Measurements from ENCODE around the gene HIVEP1.

Gene HIVEP1

DNA sequence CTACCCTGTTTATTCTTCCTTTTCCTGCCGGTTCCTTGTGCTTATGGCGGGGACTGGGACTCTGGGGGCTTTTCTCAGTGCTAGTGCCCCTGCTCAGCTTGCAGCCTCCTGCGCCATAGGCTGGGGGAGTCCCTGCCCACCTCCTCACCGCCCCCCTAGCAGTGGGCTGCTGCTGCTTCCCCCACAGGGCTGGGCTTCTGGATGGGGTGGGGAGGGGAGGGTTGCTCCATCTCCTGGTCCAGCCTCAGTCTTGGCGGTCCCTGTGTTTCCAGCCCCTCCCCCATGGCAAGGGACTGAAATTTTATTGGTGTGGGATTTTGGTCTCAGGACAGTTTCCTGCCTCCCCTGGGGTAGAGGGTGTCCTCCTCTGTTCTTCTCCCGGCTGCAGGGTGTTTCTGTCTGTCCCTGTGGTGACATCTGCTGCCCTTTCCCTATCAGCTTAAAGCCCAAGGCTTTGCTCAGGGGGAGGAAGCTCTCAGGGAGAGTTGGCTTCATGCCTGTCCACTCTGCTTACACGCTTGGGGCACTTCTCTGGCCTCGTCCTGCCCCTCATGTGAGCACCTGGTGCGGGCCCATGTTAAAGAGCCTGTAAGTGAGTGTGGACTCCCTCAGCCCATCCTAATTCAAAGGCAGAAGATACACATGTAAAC is 100.6 kb downstream of the HIVEP1 start:
- H3K27ac Mint-ChIP-seq: peak overlapping the region; percentile 46
- no peak overlapping the region for H3K4me3 Mint-ChIP-seq
- peaks cover 56% of the 10 kb centered on the region for H3K36me3 Mint-ChIP-seq (ENCODE audit: low read depth)

GRCh38 chr6:12113190-12113577 is 101.1 kb downstream of the HIVEP1 start:
- Mint-ChIP-seq H3K4me3 (no peak overlapping the region), H3K4me1 (peaks cover 57% of the 10 kb centered on the region), H3K9me3 (peaks cover 20% of the 10 kb centered on the region), H3K36me3 (ENCODE audit: low read depth) (peaks cover 53% of the 10 kb centered on the region), H3K27ac (peak overlapping the region; percentile 46), H3K27me3 (no peaks in the 10 kb centered on the region)
- peak; percentile 35 for DNase-seq
- peak; percentile 87 for ATAC-seq

More for the DNA sequence above, 100.6 kb downstream of the HIVEP1 start:
- no peaks in the 10 kb centered on the region for H3K27me3 Mint-ChIP-seq
- ATAC-seq (no peak), DNase-seq (no peak)
- H3K9me3 Mint-ChIP-seq: peaks cover 20% of the 10 kb centered on the region
- peaks cover 55% of the 10 kb centered on the region for H3K4me1 Mint-ChIP-seq

DNA sequence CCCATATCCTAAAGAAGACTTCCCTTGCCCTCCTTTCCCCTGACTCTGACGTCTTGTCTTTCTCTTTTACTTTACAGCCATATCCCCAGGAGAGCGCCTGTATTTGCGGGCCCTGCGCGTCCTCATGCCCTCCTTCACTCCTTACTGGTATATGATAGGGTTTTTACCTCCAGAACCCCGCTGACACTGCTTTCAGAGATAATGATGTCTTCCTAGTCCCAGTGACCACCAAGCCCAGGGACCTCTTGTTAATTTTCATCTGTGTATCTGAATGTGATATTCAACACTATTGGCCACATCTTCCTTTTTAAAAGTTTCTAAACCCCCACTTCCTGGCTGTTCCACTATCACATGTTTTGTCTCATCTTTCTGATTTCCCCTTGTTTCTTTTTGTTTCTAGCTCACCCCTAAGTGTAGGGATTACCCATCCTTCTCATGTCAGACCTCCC is 102.0 kb downstream of the HIVEP1 start:
- Mint-ChIP-seq H3K4me1 (peaks cover 65% of the 10 kb centered on the region), H3K27me3 (no peaks in the 10 kb centered on the region), H3K27ac (peak overlapping the region; percentile 46), H3K4me3 (peak overlapping the region; percentile 15), H3K9me3 (peaks cover 20% of the 10 kb centered on the region), H3K36me3 (ENCODE audit: low read depth) (peaks cover 56% of the 10 kb centered on the region)
- ATAC-seq: no peak
- no peak for DNase-seq

DNA sequence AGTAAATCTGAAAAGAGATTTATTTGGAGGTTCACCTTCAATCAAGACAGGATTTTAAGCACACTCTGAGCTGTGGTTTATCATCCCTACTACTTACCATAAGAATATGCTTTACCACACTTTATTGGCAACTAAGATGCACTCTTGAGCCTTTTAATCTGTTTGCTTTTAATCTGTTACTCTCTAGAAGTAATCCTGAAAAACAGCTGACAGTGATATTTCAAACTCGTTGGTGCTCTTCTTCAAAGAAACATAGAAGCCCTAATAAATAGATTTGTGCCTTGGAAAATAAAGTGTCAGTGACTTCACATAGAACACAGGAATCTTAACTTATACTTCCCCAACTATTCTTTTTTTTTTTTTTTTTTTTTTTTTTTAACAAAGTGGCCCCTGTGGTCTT is 102.9 kb downstream of the HIVEP1 start:
- no peak overlapping the region for H3K4me3 Mint-ChIP-seq
- peaks cover 57% of the 10 kb centered on the region for H3K36me3 Mint-ChIP-seq (ENCODE audit: low read depth)
- H3K4me1 Mint-ChIP-seq: peaks cover 65% of the 10 kb centered on the region

GRCh38 chr6:12115492-12115891 is 103.4 kb downstream of the HIVEP1 start:
- DNase-seq: no peak
- H3K27me3 Mint-ChIP-seq: no peaks in the 10 kb centered on the region
- no peak for ATAC-seq
- H3K4me1 Mint-ChIP-seq: peaks cover 65% of the 10 kb centered on the region
- no peak overlapping the region for H3K27ac Mint-ChIP-seq
- H3K36me3 Mint-ChIP-seq (ENCODE audit: low read depth): peaks cover 59% of the 10 kb centered on the region
- H3K4me3 Mint-ChIP-seq: no peak overlapping the region
- H3K9me3 Mint-ChIP-seq: peaks cover 20% of the 10 kb centered on the region

More for the DNA sequence above, 102.9 kb downstream of the HIVEP1 start:
- peaks cover 20% of the 10 kb centered on the region for H3K9me3 Mint-ChIP-seq
- ATAC-seq (no peak), DNase-seq (no peak)
- H3K27me3 Mint-ChIP-seq: no peaks in the 10 kb centered on the region
- H3K27ac Mint-ChIP-seq: no peak overlapping the region

- no peak for ATAC-seq
- no peak for DNase-seq
- no peak overlapping the region for H3K27ac Mint-ChIP-seq
- H3K27me3 Mint-ChIP-seq: no peaks in the 10 kb centered on the region
- peaks cover 60% of the 10 kb centered on the region for H3K4me1 Mint-ChIP-seq
- H3K4me3 Mint-ChIP-seq: no peak overlapping the region
- H3K9me3 Mint-ChIP-seq: peaks cover 20% of the 10 kb centered on the region
- peaks cover 62% of the 10 kb centered on the region for H3K36me3 Mint-ChIP-seq (ENCODE audit: low read depth)
These were observed 104.2 kb downstream of the HIVEP1 start for GRCh38 chr6:12116264-12116800.

DNA sequence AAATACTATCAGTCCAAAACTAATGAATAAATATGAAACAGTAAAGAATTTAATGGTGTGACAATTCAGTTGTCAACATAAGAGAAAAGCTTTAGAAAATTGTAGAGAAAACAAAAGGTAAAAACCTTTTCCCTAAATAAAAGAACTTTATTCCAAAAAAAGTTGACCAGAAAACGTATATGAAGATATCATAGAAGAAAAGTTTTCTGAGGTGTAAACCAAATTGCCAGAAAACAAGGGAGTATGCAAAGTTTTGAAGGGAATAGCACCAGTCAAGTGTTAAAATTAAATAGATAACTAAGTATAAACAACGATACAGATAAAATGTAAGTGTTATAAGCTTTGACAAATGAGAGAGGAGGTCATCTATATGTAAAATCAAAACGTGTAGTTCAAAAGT is 104.9 kb downstream of the HIVEP1 start:
- H3K36me3 Mint-ChIP-seq (ENCODE audit: low read depth): peaks cover 68% of the 10 kb centered on the region

DNA sequence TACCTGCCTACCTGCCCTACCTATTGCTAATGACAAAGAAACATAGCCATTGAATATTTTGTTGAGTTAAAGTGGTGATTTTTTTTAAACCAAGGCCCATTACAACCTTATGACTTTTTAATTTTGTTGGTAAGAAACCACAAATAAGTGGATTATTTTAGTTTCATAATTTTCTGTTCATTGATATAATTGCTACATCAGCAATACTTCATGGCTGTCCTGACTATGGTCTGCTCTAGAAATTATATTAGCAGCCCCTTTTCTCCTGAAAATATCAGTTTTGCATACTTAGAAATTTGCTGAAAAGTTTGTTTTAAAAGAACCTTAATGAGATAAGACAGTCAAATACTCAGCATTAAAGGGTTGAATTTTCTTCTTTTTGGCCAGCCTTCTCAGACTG is 106.5 kb downstream of the HIVEP1 start:
- H3K9me3 Mint-ChIP-seq: peaks cover 20% of the 10 kb centered on the region
- H3K36me3 Mint-ChIP-seq (ENCODE audit: low read depth): peaks cover 70% of the 10 kb centered on the region
- no peak overlapping the region for H3K4me3 Mint-ChIP-seq
- H3K27ac Mint-ChIP-seq: peak overlapping the region; percentile 76
- no peaks in the 10 kb centered on the region for H3K27me3 Mint-ChIP-seq
- ATAC-seq (no peak), DNase-seq (no peak)
- peaks cover 47% of the 10 kb centered on the region for H3K4me1 Mint-ChIP-seq

More for the DNA sequence above, 104.9 kb downstream of the HIVEP1 start:
- ATAC-seq (no peak), DNase-seq (no peak)
- Mint-ChIP-seq H3K27ac (no peak overlapping the region), H3K27me3 (no peaks in the 10 kb centered on the region), H3K4me1 (peaks cover 57% of the 10 kb centered on the region), H3K9me3 (peaks cover 20% of the 10 kb centered on the region), H3K4me3 (no peak overlapping the region)

- peaks cover 20% of the 10 kb centered on the region for H3K9me3 Mint-ChIP-seq
- H3K4me3 Mint-ChIP-seq: peak overlapping the region; percentile 0
- peaks cover 47% of the 10 kb centered on the region for H3K4me1 Mint-ChIP-seq
- peak overlapping the region; percentile 76 for H3K27ac Mint-ChIP-seq
- H3K36me3 Mint-ChIP-seq (ENCODE audit: low read depth): peaks cover 72% of the 10 kb centered on the region
- DNase-seq (peak; percentile 17), ATAC-seq (peak; percentile 94)
- no peaks in the 10 kb centered on the region for H3K27me3 Mint-ChIP-seq
These were observed 107.0 kb downstream of the HIVEP1 start for GRCh38 chr6:12119085-12119588.

DNA sequence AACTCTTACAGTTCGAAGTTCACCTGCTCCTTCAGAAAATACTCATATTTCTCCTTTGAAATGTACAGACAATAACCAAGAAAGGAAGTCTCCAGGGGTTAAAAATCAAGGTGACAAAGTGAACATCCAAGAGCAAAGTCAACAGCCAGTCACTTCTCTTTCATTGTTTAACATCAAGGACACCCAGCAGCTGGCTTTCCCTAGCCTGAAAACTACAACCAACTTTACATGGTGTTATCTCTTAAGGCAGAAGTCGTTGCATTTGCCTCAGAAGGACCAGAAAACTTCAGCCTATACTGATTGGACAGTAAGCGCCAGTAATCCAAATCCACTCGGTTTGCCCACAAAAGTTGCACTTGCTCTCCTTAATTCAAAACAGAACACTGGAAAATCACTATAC is 113.3 kb downstream of the HIVEP1 start:
- peaks cover 63% of the 10 kb centered on the region for H3K36me3 Mint-ChIP-seq (ENCODE audit: low read depth)
- DNase-seq (no peak), ATAC-seq (no peak)
- peaks cover 30% of the 10 kb centered on the region for H3K4me1 Mint-ChIP-seq
- no peaks in the 10 kb centered on the region for H3K27me3 Mint-ChIP-seq
- no peaks in the 10 kb centered on the region for H3K9me3 Mint-ChIP-seq
- H3K4me3 Mint-ChIP-seq: no peak overlapping the region
- H3K27ac Mint-ChIP-seq: no peak overlapping the region

DNA sequence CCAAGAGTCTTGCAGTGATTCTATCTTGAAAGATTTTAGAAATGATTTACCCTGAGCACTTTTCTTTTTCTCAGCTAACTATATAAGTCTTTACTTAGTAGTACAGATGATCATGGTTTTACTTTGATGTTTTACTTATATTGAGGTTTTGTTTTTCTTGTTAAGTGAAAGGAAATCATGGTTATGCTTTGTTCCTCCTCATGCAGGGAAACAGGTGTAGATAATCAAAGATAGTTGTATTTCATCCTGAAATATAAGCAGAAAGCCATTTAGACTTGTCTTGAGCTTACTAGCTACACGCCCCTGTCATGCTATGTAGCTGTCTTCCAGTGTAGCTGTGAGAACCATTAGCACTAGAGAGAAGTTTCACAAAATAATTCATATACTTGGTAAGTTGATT is 113.9 kb downstream of the HIVEP1 start:
- Mint-ChIP-seq H3K36me3 (ENCODE audit: low read depth) (peaks cover 60% of the 10 kb centered on the region), H3K4me1 (peaks cover 29% of the 10 kb centered on the region), H3K9me3 (no peaks in the 10 kb centered on the region), H3K4me3 (no peak overlapping the region), H3K27me3 (no peaks in the 10 kb centered on the region), H3K27ac (no peak overlapping the region)
- DNase-seq (no peak), ATAC-seq (no peak)

GRCh38 chr6:12129523-12129922 is 117.4 kb downstream of the HIVEP1 start:
- DNase-seq (no peak), ATAC-seq (no peak)
- H3K36me3 Mint-ChIP-seq (ENCODE audit: low read depth): peaks cover 48% of the 10 kb centered on the region
- peaks cover 24% of the 10 kb centered on the region for H3K4me1 Mint-ChIP-seq
- H3K27me3 Mint-ChIP-seq: no peaks in the 10 kb centered on the region
- H3K9me3 Mint-ChIP-seq: no peaks in the 10 kb centered on the region
- H3K27ac Mint-ChIP-seq: no peak overlapping the region
- H3K4me3 Mint-ChIP-seq: no peak overlapping the region

GRCh38 chr6:12132351-12133222 is 120.5 kb downstream of the HIVEP1 start:
- DNase-seq: no peak
- H3K4me3 Mint-ChIP-seq: no peak overlapping the region
- no peak for ATAC-seq
- no peaks in the 10 kb centered on the region for H3K27me3 Mint-ChIP-seq
- H3K4me1 Mint-ChIP-seq: peaks cover 18% of the 10 kb centered on the region
- peaks cover 44% of the 10 kb centered on the region for H3K36me3 Mint-ChIP-seq (ENCODE audit: low read depth)
- peak overlapping the region; percentile 1 for H3K27ac Mint-ChIP-seq
- no peaks in the 10 kb centered on the region for H3K9me3 Mint-ChIP-seq

- Mint-ChIP-seq H3K27ac (no peak overlapping the region), H3K4me1 (peaks cover 33% of the 10 kb centered on the region), H3K36me3 (ENCODE audit: low read depth) (peaks cover 52% of the 10 kb centered on the region), H3K4me3 (no peak overlapping the region), H3K9me3 (peaks cover 5% of the 10 kb centered on the region), H3K27me3 (no peaks in the 10 kb centered on the region)
- ATAC-seq (no peak), DNase-seq (no peak)
These were observed 122.5 kb downstream of the HIVEP1 start for GRCh38 chr6:12134581-12134980.

All from activated naive CD8-positive, alpha-beta T cell treated with anti-CD3 and anti-CD28 coated beads, Interleukin-2, amount 50 U/mL, for 24 hours (primary cell).